IPS-18a (cell line): ENCODE data around the gene SLC25A6.
"Not testable (repeated sequence)": the region's sequence is repeated elsewhere in the genome, so short reads cannot be mapped to it uniquely, and the experiment has no call there.

ENCODE experiments used
- H3K27ac ChIP-seq: one replicate; pipeline ENCODE4 v1.5.1; 2013; ENCODE audit warnings: low read length
- H3K27me3 ChIP-seq: one replicate; pipeline ENCODE4 v1.6.1; 2013; ENCODE audit warnings: mild to moderate bottlenecking, low read length; ENCODE audit not compliant: control insufficient read depth, insufficient read depth
- H3K36me3 ChIP-seq: one replicate; pipeline ENCODE4 v1.6.1; 2013; ENCODE audit warnings: low read depth, low read length; ENCODE audit not compliant: control insufficient read depth
- H3K4me1 ChIP-seq: one replicate; pipeline ENCODE4 v1.6.1; 2013; ENCODE audit warnings: low read depth, low read length; ENCODE audit not compliant: control insufficient read depth
- H3K4me3 ChIP-seq: one replicate; pipeline ENCODE4 v1.5.1; 2013; ENCODE audit warnings: low read length
- H3K9ac ChIP-seq: one replicate; pipeline ENCODE4 v1.6.1; 2013; ENCODE audit warnings: mild to moderate bottlenecking, low read length, moderate library complexity
- H3K9me3 ChIP-seq: one replicate; pipeline ENCODE4 v1.6.1; 2013; ENCODE audit warnings: low read depth, low read length; ENCODE audit not compliant: control insufficient read depth

The SLC25A6 gene

GRCh38 chrX:1386338-1387127 lies 5.4 kb downstream of the SLC25A6 start:
- H3K36me3 ChIP-seq = peaks cover 80% of the 10 kb centered on the region
- no peak overlapping the region for H3K9ac ChIP-seq
- H3K9me3 ChIP-seq = no peaks in the 10 kb centered on the region
- H3K4me1 ChIP-seq = no peaks in the 10 kb centered on the region
- H3K27me3 ChIP-seq = no peaks in the 10 kb centered on the region
- no peak overlapping the region for H3K4me3 ChIP-seq
- no peak overlapping the region for H3K27ac ChIP-seq

GRCh38 chrX:1385253-1386223 lies 6.4 kb downstream of the SLC25A6 start:
- Histone ChIP-seq H3K4me1 (no peaks in the 10 kb centered on the region), H3K9me3 (no peaks in the 10 kb centered on the region), H3K4me3 (no peak overlapping the region), H3K9ac (no peak overlapping the region), H3K36me3 (peaks cover 72% of the 10 kb centered on the region), H3K27me3 (no peaks in the 10 kb centered on the region), H3K27ac (no peak overlapping the region)

- no peak overlapping the region for H3K4me3 ChIP-seq
- no peaks in the 10 kb centered on the region for H3K4me1 ChIP-seq
- no peak overlapping the region for H3K27ac ChIP-seq
- H3K36me3 ChIP-seq = peaks cover 64% of the 10 kb centered on the region
- no peaks in the 10 kb centered on the region for H3K9me3 ChIP-seq
- no peaks in the 10 kb centered on the region for H3K27me3 ChIP-seq
- no peak overlapping the region for H3K9ac ChIP-seq
Observed at GRCh38 chrX:1384658-1385252, 7.2 kb downstream of the SLC25A6 start.

- H3K4me3 ChIP-seq = no peak overlapping the region
- H3K27ac ChIP-seq = no peak overlapping the region
Observed at GRCh38 chrX:1380672-1381233, 11.2 kb downstream of the SLC25A6 start.

GRCh38 chrX:1378306-1378759 lies 13.6 kb downstream of the SLC25A6 start:
- H3K9me3 ChIP-seq = no peaks in the 10 kb centered on the region
- no peaks in the 10 kb centered on the region for H3K27me3 ChIP-seq
- H3K36me3 ChIP-seq = peaks cover 3% of the 10 kb centered on the region
- H3K4me3 ChIP-seq = no peak overlapping the region
- no peaks in the 10 kb centered on the region for H3K4me1 ChIP-seq
- H3K27ac ChIP-seq = no peak overlapping the region
- no peak overlapping the region for H3K9ac ChIP-seq

More at GRCh38 chrX:1380672-1381233, 11.2 kb downstream of the SLC25A6 start:
- Histone ChIP-seq H3K36me3 (peaks cover 24% of the 10 kb centered on the region), H3K27me3 (no peaks in the 10 kb centered on the region), H3K9me3 (no peaks in the 10 kb centered on the region), H3K4me1 (no peaks in the 10 kb centered on the region), H3K9ac (no peak overlapping the region)

GRCh38 chrX:1368385-1368698 lies 23.6 kb downstream of the SLC25A6 start:
- no peak overlapping the region for H3K27ac ChIP-seq
- no peak overlapping the region for H3K4me3 ChIP-seq
- no peak overlapping the region for H3K9ac ChIP-seq
- H3K36me3 ChIP-seq = no peaks in the 10 kb centered on the region
- no peaks in the 10 kb centered on the region for H3K27me3 ChIP-seq
- no peaks in the 10 kb centered on the region for H3K9me3 ChIP-seq
- no peaks in the 10 kb centered on the region for H3K4me1 ChIP-seq

- H3K4me1 ChIP-seq, H3K36me3 ChIP-seq, H3K4me3 ChIP-seq, H3K9me3 ChIP-seq, H3K9ac ChIP-seq, H3K27me3 ChIP-seq, H3K27ac ChIP-seq: not testable (repeated sequence)
Observed at GRCh38 chrX:1366363-1366762, 25.6 kb downstream of the SLC25A6 start.

GRCh38 chrX:1361910-1362309 lies 30.0 kb downstream of the SLC25A6 start:
- no peaks in the 10 kb centered on the region for H3K27me3 ChIP-seq
- H3K4me3 ChIP-seq = no peak overlapping the region
- H3K27ac ChIP-seq = no peak overlapping the region
- H3K9me3 ChIP-seq = no peaks in the 10 kb centered on the region
- no peaks in the 10 kb centered on the region for H3K4me1 ChIP-seq
- no peak overlapping the region for H3K9ac ChIP-seq
- H3K36me3 ChIP-seq = no peaks in the 10 kb centered on the region

GRCh38 chrX:1361275-1361674 lies 30.6 kb downstream of the SLC25A6 start:
- no peak overlapping the region for H3K4me3 ChIP-seq
- no peaks in the 10 kb centered on the region for H3K36me3 ChIP-seq
- H3K9me3 ChIP-seq = no peaks in the 10 kb centered on the region
- H3K27ac ChIP-seq = no peak overlapping the region
- no peaks in the 10 kb centered on the region for H3K4me1 ChIP-seq
- H3K9ac ChIP-seq = no peak overlapping the region
- no peaks in the 10 kb centered on the region for H3K27me3 ChIP-seq

- Histone ChIP-seq H3K27me3 (no peaks in the 10 kb centered on the region), H3K9ac (no peak overlapping the region), H3K4me1 (peaks cover 6% of the 10 kb centered on the region), H3K4me3 (no peak overlapping the region), H3K36me3 (no peaks in the 10 kb centered on the region), H3K9me3 (no peaks in the 10 kb centered on the region), H3K27ac (no peak overlapping the region)
Observed at GRCh38 chrX:1360171-1360570, 31.7 kb downstream of the SLC25A6 start.

- H3K27ac ChIP-seq = no peak overlapping the region
- no peaks in the 10 kb centered on the region for H3K9me3 ChIP-seq
- no peaks in the 10 kb centered on the region for H3K36me3 ChIP-seq
- no peak overlapping the region for H3K9ac ChIP-seq
- peaks cover 6% of the 10 kb centered on the region for H3K4me1 ChIP-seq
- H3K4me3 ChIP-seq = no peak overlapping the region
- H3K27me3 ChIP-seq = no peaks in the 10 kb centered on the region
Observed at GRCh38 chrX:1359477-1359873, 32.4 kb downstream of the SLC25A6 start.
